Keratinocyte (primary cell): ENCODE measurements around the gene SCMH1. TPM values are rescaled to one million over a fixed set of nuclear protein-coding genes. Genes with fewer than 3 reads are reported as not detected.

Experiments used
- DNase-seq: peaks from one replicate; pipeline ENCODE4 v3.0.0-alpha.2; 2011; ENCODE audit warnings: low read depth, missing footprints, low spot score
- FAIRE-seq: peaks from 2 replicates; lab custom pipeline; 2011; peaks lifted over from hg19 to GRCh38; lab: Jason Lieb, UNC
- H2AFZ ChIP-seq: 2 replicates; pipeline ENCODE4 v1.6.0; 2012; ENCODE audit warnings: low read length, control low read depth, inconsistent platforms; ENCODE audit not compliant: control insufficient read depth
- H3K27ac ChIP-seq: 2 replicates; pipeline ENCODE4 v1.5.1; 2011; ENCODE audit warnings: low read length; ENCODE audit not compliant: control insufficient read depth, insufficient read depth
- H3K27me3 ChIP-seq: 3 replicates; pipeline ENCODE4 v1.6.0; 2011; ENCODE audit warnings: low read length; ENCODE audit not compliant: control insufficient read depth, insufficient read depth; ENCODE audit errors: extremely low read depth
- H3K36me3 ChIP-seq, 2 experiments: 2 replicates in 1 of 2; 3 replicates in 1 of 2; pipeline ENCODE4 v1.5.1; 2011; ENCODE audit warnings: low read length in 2 of 2, mild to moderate bottlenecking in 1 of 2; ENCODE audit not compliant: control insufficient read depth in 2 of 2, insufficient read depth in 2 of 2; ENCODE audit errors: extremely low read depth in 1 of 2
- H3K4me1 ChIP-seq: 3 replicates; pipeline ENCODE4 v1.5.1; 2011; ENCODE audit warnings: low read length; ENCODE audit not compliant: control insufficient read depth, insufficient read depth; ENCODE audit errors: extremely low read depth
- H3K4me2 ChIP-seq: 3 replicates; pipeline ENCODE4 v1.6.0; 2011; ENCODE audit warnings: low read depth, low read length; ENCODE audit not compliant: control insufficient read depth, insufficient read depth; ENCODE audit errors: extremely low read depth
- H3K4me3 ChIP-seq, 3 experiments: fragments of 200-600 bp in 1 of 3; sonication (generic) in 1 of 3; 2 replicates in 2 of 3; 3 replicates in 1 of 3; pipeline ENCODE4 v1.5.1; 2011 to 2016; ENCODE audit warnings: low read length in 3 of 3, mild to moderate bottlenecking in 3 of 3, control low read depth in 2 of 3, inconsistent platforms in 1 of 3, low read depth in 1 of 3, mixed read lengths in 1 of 3, mixed run types in 1 of 3, moderate library complexity in 1 of 3; ENCODE audit not compliant: control insufficient read depth in 2 of 3, insufficient read depth in 2 of 3; ENCODE audit errors: extremely low read depth in 1 of 3
- H3K79me2 ChIP-seq: 2 replicates; pipeline ENCODE4 v1.6.0; 2012; ENCODE audit warnings: low read length; ENCODE audit not compliant: control insufficient read depth, insufficient read depth
- H3K9ac ChIP-seq: 3 replicates; pipeline ENCODE4 v1.6.0; 2011; ENCODE audit warnings: low read length; ENCODE audit not compliant: control insufficient read depth, insufficient read depth; ENCODE audit errors: extremely low read depth
- H3K9me1 ChIP-seq: 3 replicates; pipeline ENCODE4 v1.6.0; 2011; ENCODE audit warnings: low read length; ENCODE audit not compliant: control insufficient read depth, insufficient read depth; ENCODE audit errors: extremely low read depth
- H3K9me3 ChIP-seq: 2 replicates; pipeline ENCODE4 v1.5.1; 2012; ENCODE audit warnings: low read depth, low read length; ENCODE audit not compliant: control insufficient read depth
- H4K20me1 ChIP-seq: 3 replicates; pipeline ENCODE4 v1.6.0; 2011; ENCODE audit warnings: low read length; ENCODE audit not compliant: control insufficient read depth, insufficient read depth; ENCODE audit errors: extremely low read depth
- EZH2 ChIP-seq: IDR thresholded peaks from one replicate; pipeline ENCODE4 v1.6.1; 2012; ENCODE audit warnings: inconsistent platforms, mild to moderate bottlenecking, low read length, moderate library complexity
- dilution Hi-C: fragments of 300-500 bp; cut with MboI; formaldehyde crosslinking; loops from one replicate; pipeline ENCODE4 v1.7.0; 2020; ENCODE audit warnings: low sequenced_read_pairs; ENCODE audit not compliant: extremely low pct_ligation_motif_present
- polyA plus RNA-seq, 5 experiments: library from polyadenylated mRNA; depleted of rRNA in 3 of 5; stranded (reverse) in 3 of 5; stranded (forward) in 1 of 5; unstranded in 1 of 5; fragments of >200 nt; gene quantifications; 1 replicate in 1 of 5; 2 replicates in 3 of 5; 3 replicates in 1 of 5; pipeline versions ENCODE4 v1.2.1 to v1.2.3, GENCODE V29; 2011 to 2012; ENCODE audit warnings: missing spikeins in 2 of 5, low read depth in 1 of 5, low replicate concordance in 1 of 5
- TF ChIP-seq, protein P1 (sequence below), 3 experiments: IDR thresholded peaks in 1 of 3; conservative IDR thresholded peaks in 1 of 3; optimal IDR thresholded peaks in 1 of 3; 2 replicates in 2 of 3; 3 replicates in 1 of 3; pipeline versions ENCODE3 to v1.5.1; 2011; ENCODE audit warnings: low read length in 3 of 3, mild to moderate bottlenecking in 3 of 3, moderate library complexity in 2 of 3, control low read depth in 1 of 3, inconsistent platforms in 1 of 3; ENCODE audit not compliant: insufficient read depth in 2 of 3; ENCODE audit errors: extremely low read depth in 1 of 3

Gene SCMH1
- polyA plus RNA-seq, 1 donor (not counting 4 experiments of a cell fraction or from before 2014, with no cell fraction given) = 29.9 TPM

DNA sequence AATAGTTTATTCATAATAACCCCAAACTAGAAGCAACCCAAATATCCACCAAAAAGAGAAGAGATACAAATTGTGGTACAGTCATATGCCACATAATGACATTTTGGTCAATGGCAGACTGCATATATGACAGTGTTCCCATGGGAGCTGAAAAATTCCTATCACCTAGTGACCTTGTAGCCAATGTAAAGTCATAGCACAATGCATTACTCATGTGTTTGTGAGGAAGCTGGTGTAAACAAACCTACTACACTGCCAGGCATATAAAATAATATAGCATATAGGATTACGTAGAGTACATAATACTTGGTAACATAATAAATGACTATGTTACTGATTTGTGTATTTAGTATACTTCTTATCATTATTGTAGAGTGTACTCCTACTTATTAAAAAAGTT, 191.1 kb downstream of the SCMH1 start:
- TF ChIP-seq EZH2 = no peak
- TF ChIP-seq, protein P1, sequence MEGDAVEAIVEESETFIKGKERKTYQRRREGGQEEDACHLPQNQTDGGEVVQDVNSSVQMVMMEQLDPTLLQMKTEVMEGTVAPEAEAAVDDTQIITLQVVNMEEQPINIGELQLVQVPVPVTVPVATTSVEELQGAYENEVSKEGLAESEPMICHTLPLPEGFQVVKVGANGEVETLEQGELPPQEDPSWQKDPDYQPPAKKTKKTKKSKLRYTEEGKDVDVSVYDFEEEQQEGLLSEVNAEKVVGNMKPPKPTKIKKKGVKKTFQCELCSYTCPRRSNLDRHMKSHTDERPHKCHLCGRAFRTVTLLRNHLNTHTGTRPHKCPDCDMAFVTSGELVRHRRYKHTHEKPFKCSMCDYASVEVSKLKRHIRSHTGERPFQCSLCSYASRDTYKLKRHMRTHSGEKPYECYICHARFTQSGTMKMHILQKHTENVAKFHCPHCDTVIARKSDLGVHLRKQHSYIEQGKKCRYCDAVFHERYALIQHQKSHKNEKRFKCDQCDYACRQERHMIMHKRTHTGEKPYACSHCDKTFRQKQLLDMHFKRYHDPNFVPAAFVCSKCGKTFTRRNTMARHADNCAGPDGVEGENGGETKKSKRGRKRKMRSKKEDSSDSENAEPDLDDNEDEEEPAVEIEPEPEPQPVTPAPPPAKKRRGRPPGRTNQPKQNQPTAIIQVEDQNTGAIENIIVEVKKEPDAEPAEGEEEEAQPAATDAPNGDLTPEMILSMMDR (optimal IDR thresholded peaks at IDR 0.05 in 1 of 3, IDR thresholded peaks at IDR 0.05 in 1 of 3, conservative IDR thresholded peaks at IDR 0.05 in 1 of 3; ENCODE audit: extremely low read depth in 1 of 3, insufficient read depth in 2 of 3, low read length in 3 of 3) = no peak
- no peak for FAIRE-seq

DNA sequence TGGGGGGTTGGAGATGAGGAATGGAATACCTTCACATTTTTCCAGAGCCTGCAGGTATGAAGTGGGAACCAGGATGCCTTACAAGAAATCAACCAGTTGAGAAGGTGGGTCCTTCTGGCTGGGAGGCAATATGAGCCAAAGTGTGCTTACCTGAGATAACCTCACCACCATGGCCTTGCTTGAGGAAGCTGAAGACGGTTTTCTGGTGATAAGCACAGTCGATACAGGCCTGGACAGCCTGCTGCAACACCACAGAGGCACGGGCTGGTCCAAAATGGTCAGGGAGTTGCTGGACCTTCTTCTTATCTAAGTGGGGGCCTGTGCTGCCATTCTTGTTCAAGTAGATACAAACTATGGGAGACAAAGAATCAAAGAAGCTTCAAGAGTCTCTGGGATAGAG, 193.6 kb downstream of the SCMH1 start:
- Histone ChIP-seq H3K4me2 (no peak overlapping the region), H3K27ac (no peak overlapping the region), H3K4me1 (peaks cover 33% of the 10 kb centered on the region), H3K27me3 (no peaks in the 10 kb centered on the region), H3K36me3 (peaks cover 0 to 9% of the 10 kb centered on the region in 2 experiments), H3K9ac (no peak overlapping the region), H3K4me3 (no peak overlapping the region), H3K9me1 (no peaks in the 10 kb centered on the region), H4K20me1 (no peaks in the 10 kb centered on the region), H3K9me3 (no peaks in the 10 kb centered on the region), H2AFZ (no peak overlapping the region), H3K79me2 (no peaks in the 10 kb centered on the region)
- DNase-seq (no peak), FAIRE-seq (no peak)
- dilution Hi-C loops = no loop called here
- no peak for TF ChIP-seq EZH2
- TF ChIP-seq, protein P1 (optimal IDR thresholded peaks at IDR 0.05 in 1 of 3, IDR thresholded peaks at IDR 0.05 in 1 of 3, conservative IDR thresholded peaks at IDR 0.05 in 1 of 3; ENCODE audit: extremely low read depth in 1 of 3, insufficient read depth in 2 of 3, low read length in 3 of 3) = no peak

More for the DNA sequence above, 191.1 kb downstream of the SCMH1 start:
- H3K27me3 ChIP-seq = no peaks in the 10 kb centered on the region
- no peaks in the 10 kb centered on the region for H3K79me2 ChIP-seq
- no peaks in the 10 kb centered on the region for H4K20me1 ChIP-seq
- peaks cover 0 to 9% of the 10 kb centered on the region in 2 experiments for H3K36me3 ChIP-seq
- no peak overlapping the region for H3K4me2 ChIP-seq
- H3K9me1 ChIP-seq = no peaks in the 10 kb centered on the region
- H3K9ac ChIP-seq = no peak overlapping the region
- DNase-seq = no peak
- peaks cover 11% of the 10 kb centered on the region for H3K4me1 ChIP-seq
- no peak overlapping the region for H3K4me3 ChIP-seq
- H3K27ac ChIP-seq = no peak overlapping the region
- H3K9me3 ChIP-seq = no peaks in the 10 kb centered on the region
- H2AFZ ChIP-seq = no peak overlapping the region
- dilution Hi-C loops = no loop called here
